Lower leg skin (tissue), 3 donors: ENCODE results near the gene LGALS9.

ENCODE experiments used
- POLR2A ChIP-seq, 2 donors: fragments of 450-650 bp; IDR thresholded peaks; one replicate each; pipeline ENCODE4 v1.6.1; 2016 to 2017; ENCODE audit warnings: antibody characterized with exemption in 2 of 2, mild to moderate bottlenecking in 1 of 2, moderate library complexity in 1 of 2
- TF ChIP-seq, protein P1 (sequence below), 3 donors: fragments of 450-650 bp; IDR thresholded peaks; one replicate each; pipeline ENCODE4 v1.5.1; 2016; ENCODE audit warnings: antibody characterized with exemption in 3 of 3, mild to moderate bottlenecking in 3 of 3, moderate library complexity in 2 of 3

DNA sequence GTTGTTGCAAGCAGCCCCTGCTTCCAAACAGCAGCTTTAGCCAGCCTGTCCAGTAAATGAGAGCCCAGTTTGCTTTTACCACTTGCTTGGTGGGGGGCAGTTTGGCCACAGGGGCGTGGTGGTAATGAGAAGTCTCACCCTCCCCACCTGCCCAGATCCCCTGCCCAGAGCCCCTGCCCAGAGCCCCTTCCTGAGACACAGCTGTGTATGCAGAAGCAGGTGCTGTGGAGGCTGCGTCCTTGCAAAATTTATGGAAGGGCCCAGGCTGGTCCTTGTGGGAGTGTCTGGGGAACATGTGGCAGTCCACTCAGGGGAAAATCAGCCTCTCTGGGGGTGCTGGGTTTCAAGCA is 27.6 kb upstream of the LGALS9 start:
- TF ChIP-seq, protein P1, sequence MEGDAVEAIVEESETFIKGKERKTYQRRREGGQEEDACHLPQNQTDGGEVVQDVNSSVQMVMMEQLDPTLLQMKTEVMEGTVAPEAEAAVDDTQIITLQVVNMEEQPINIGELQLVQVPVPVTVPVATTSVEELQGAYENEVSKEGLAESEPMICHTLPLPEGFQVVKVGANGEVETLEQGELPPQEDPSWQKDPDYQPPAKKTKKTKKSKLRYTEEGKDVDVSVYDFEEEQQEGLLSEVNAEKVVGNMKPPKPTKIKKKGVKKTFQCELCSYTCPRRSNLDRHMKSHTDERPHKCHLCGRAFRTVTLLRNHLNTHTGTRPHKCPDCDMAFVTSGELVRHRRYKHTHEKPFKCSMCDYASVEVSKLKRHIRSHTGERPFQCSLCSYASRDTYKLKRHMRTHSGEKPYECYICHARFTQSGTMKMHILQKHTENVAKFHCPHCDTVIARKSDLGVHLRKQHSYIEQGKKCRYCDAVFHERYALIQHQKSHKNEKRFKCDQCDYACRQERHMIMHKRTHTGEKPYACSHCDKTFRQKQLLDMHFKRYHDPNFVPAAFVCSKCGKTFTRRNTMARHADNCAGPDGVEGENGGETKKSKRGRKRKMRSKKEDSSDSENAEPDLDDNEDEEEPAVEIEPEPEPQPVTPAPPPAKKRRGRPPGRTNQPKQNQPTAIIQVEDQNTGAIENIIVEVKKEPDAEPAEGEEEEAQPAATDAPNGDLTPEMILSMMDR (IDR thresholded peaks at IDR 0.05) = no peak
- TF ChIP-seq POLR2A (IDR thresholded peaks at IDR 0.05) = no peak
